Stimulated activated CD4-positive, alpha-beta T cell treated with anti-CD3 and anti-CD28 coated beads, Interleukin-2, amount 100 ng/mL, for 48 hours (primary cell): ENCODE results near the gene SLC16A5.
"Not testable (repeated sequence)": the region's sequence is repeated elsewhere in the genome, so short reads cannot be mapped to it uniquely, and the experiment has no call there.

Experiments
- DNase-seq, 2 donors: peaks; one replicate each; pipeline ENCODE4 v3.0.0-alpha.2; 2020

The SLC16A5 gene

GRCh38 chr17:75113798-75114551 lies 26.2 kb downstream of the SLC16A5 start:
- peak; percentile 91 to 92 for DNase-seq

DNA sequence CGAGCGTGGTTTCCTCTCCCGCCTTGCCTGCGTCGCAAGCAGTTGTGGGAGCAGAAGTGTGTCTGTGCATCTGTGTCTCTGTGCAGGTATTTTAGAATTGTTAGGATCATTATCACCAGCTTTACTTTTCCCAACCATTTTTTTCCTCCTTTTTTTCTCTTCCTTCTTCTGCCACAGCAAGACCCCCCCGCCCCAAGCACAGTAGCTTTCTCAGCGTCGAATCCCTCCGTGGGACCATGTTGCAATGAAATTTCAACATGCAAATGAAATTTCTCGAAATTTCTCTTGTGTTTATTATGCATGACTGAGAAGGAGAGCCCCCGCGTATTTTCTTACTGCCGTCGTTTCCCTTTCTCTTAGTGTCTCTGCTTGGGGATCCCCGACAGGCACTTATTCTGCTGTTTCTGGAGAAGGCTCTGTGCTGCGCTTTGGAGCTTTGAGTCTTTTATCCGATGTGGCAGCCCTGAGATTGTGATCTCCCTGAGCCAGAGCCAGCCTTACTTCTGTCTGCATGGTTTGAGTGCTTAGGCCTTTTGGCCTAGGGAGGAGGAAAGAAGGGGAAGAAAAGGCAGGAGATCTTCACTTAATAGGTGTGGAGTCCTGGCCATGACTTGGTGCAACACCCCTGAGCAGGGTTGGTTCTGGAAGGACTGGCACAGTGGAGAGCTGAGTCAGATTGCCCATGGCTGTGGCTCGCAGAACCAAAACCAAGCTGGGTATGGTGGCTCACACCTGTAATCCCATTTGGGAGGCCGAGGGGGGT lies 27.0 kb downstream of the SLC16A5 start:
- DNase-seq: no peak

GRCh38 chr17:75115555-75115954 lies 27.8 kb downstream of the SLC16A5 start:
- DNase-seq: no peak

GRCh38 chr17:75116737-75117136 lies 29.0 kb downstream of the SLC16A5 start:
- no peak for DNase-seq

GRCh38 chr17:75118307-75118706 lies 30.6 kb downstream of the SLC16A5 start:
- no peak for DNase-seq

DNA sequence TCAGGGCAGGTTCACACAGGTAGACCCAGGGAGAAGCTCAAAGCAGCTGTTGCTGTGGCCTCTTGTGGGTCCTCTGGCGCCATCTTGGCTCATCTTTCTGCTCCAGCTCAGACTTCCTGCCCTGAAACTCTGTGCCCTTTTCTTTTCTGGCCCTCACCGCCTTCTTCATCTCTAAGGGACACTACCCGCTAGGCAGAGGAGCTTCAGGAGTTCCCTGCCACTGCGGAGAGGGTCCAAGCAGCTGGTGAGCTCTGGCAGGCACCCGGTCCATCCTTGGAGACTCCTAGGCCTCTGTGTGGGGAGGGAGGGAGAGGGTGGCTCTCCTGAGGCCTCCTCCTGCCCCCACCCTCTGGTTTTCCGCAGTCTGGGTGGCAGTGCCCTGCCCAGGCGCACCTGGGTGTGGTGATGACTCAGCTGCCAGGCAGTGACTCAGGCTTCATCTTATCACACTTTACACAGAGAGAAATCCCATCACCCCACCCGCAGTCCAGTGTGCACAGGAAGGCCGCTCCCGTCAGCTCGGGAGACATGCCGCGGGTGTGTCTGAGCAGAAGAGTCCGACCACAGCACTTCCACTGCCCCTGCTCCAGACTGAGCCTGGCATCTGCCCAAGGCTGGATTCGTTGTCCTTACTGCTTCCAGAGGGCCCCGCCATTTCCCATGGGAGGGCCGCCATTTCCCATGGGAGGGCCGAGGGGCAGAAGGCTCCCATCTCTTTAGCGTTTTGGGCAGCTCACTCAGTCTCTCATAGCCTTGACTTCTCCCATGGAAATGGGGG lies 36.5 kb downstream of the SLC16A5 start:
- peak; percentile 38 to 41 for DNase-seq

DNA sequence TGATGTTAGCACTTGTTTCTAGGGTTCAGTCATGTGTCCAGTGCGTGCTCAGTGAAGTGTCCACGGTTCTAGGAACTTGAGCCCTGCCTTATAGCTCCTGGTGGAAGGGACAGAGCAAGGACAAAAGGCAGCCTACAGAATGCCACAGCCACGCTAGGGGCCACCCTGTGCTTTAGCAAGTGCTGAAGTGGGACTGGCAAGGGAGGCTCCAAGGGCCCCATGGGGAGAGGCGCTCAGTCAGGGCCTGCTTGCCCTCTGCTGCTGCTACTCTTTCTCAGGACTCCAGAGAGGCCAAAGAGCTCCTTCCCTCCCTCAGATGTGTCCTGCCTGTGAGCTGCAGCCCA lies 37.0 kb downstream of the SLC16A5 start:
- DNase-seq: no peak

DNA sequence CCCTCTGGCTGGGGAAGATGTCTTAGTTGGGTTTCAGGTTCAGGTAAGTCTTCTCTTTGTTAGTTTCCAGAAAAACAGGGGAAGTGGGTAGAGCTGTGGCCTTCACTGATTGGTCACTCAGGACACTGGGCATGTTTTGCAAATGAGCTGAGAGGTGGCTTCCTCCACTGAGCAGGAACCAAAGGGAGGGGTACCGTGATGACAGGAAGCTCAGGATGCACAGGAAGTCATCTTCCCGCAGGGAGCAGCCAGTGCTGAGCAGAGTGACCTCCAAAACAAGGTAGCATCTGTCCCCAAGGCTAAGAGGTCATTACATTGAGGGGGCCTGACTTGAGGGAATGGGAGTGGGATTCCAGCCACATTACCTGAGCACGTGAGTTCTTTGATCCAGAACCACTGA lies 38.2 kb downstream of the SLC16A5 start:
- DNase-seq: no peak

- DNase-seq: no peak
These were observed 39.2 kb downstream of the SLC16A5 start for GRCh38 chr17:75126954-75127353.

DNA sequence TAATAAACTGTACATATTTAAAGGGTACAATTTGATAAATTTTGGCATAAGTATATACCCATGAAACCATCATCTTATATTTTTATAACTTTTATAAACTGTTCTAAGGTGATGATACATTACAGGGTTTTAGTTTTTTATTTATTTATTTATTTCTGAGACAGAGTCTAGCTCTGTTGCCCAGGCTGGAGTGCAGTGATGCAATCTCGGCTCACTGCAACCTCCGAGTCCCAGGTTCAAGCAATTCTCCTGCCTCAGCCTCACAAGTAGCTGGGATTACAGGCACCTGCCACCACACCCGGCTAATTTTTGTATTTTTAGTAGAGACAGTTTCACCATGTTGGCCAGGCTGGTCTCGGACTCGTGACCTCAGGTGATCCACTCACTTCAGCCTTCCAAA lies 40.2 kb downstream of the SLC16A5 start:
- DNase-seq: not testable (repeated sequence)

- no peak for DNase-seq
These were observed 41.1 kb downstream of the SLC16A5 start for GRCh38 chr17:75128694-75129505.

GRCh38 chr17:75129576-75129975 lies 41.8 kb downstream of the SLC16A5 start:
- DNase-seq: no peak

DNA sequence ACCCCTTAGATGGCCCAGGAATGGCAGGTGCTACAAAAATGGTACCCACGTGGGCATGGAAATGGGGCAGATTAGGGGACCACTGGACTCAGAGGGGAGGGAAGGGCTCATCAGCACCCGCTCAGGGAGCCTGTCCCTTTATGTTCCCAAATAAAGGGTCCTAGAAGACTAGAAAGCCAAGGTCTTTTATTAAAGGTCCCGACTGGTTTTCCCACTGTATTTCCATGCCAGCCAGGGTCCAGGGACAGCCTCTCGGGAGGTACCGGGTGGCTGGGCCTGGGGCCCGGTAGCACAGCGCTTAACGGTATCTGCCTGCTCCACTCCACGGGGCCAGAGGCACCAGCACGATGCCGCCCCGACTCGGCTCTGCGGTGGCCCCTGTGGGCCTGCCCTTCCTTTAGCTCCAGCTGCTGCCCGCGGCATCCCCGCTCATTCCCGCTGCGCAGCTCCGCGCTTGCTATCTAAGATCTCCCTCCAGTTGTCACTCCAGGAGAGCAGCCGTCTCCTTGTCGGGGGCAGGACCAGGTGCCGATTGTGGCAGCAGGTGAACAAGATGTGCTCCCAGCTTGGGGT lies 42.4 kb downstream of the SLC16A5 start:
- DNase-seq: no peak

GRCh38 chr17:75130632-75131277 lies 43.0 kb downstream of the SLC16A5 start:
- DNase-seq: peak in 1 of 2 donors; percentile 36

DNA sequence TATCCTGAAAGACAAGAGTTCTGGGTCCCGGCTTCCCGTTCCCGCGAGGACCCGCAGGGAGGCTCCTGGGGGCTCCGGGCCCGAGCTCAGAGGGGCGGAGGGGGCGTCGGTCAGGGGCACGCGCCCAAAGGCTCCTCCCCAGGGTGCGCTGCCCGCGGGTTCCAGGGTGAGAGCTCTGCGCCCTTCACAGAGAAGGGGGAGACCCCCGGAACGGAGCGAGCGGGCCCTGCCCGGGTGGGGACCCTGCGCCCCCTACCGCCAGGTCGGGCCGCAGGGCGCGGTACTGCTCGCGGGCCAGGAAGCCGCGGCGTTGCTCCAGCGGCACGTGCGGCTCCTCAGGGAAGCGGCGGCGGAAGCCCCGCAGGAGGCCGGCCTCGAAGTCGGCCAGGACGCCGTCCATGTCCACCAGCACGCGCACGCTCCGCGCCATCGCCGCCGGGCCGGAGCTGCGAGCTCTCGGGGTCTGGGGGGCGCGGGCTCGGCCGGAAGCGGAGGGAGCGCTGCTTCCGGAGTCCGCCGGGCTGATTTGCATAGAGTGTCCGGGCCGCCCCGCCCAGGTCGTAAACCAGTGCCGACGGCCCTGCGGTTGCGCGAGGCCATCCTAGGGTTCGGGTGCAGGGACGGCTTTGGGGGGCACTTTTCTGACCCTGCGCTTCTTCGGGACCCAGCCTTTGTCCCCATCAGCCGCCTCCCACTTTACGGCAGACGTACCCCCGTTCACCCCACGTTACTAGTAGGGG lies 43.7 kb downstream of the SLC16A5 start, which contains the start of gene NT5C:
Gene NT5C, minus strand, starts transcription at position 465 of the 740 bp plus-strand sequence. Its CDS starts 35 bp downstream, at position 430.
- DNase-seq: peak; percentile 59 to 70

GRCh38 chr17:75132018-75133000 lies 44.6 kb downstream of the SLC16A5 start:
- not testable (repeated sequence) for DNase-seq

DNA sequence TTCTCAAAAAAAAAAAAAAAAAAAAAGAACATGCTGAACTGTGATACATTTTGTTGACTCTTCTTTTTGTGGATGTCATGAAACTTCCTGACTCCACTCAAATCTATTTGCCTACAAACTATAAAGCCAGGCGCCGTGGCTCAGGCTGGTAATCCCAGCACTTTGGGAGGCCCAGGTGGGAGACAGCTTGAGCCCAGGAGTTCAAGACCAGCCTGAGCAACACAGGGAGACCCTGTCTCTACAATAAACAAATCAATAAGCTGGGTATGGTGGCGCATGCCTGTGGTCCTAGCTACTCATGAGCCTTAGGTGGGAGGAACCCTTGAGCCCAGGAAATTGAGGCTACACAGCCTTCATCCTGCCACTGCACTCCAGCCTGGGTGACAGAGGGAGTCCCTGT lies 45.2 kb downstream of the SLC16A5 start:
- no peak for DNase-seq

- not testable (repeated sequence) for DNase-seq
These were observed 46.0 kb downstream of the SLC16A5 start for GRCh38 chr17:75133607-75134347.

DNA sequence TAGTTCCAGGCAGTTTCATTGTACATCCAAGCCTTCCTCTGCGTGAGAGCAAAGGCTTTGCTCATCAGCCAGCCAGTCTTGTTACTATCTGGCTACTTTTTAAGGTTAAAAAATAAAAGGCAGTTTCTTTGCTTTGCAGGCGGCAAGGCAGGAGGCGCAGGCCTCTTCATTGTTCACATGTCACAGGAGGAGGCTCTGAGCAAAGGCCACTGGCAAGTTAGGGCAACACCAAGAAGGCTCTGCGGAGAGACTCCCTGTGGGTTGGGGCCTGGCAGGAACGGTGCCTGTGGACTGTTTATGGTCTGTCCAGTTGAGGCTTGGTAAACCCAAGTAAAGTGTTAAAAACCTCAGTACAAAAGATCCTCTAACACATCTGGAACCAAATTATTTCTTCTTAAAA lies 47.7 kb downstream of the SLC16A5 start:
- no peak for DNase-seq
